GM19351 (cell line): Measurements from ENCODE around the gene HOXD11.

Experiments used
- ATAC-seq: cut with Tn5 transposase; IDR thresholded peaks from one replicate; pipeline ENCODE4 v1.9.1; 2021; ENCODE audit warnings: mild to moderate bottlenecking, moderate library complexity; ENCODE audit not compliant: unreplicated experiment

The HOXD11 gene

DNA sequence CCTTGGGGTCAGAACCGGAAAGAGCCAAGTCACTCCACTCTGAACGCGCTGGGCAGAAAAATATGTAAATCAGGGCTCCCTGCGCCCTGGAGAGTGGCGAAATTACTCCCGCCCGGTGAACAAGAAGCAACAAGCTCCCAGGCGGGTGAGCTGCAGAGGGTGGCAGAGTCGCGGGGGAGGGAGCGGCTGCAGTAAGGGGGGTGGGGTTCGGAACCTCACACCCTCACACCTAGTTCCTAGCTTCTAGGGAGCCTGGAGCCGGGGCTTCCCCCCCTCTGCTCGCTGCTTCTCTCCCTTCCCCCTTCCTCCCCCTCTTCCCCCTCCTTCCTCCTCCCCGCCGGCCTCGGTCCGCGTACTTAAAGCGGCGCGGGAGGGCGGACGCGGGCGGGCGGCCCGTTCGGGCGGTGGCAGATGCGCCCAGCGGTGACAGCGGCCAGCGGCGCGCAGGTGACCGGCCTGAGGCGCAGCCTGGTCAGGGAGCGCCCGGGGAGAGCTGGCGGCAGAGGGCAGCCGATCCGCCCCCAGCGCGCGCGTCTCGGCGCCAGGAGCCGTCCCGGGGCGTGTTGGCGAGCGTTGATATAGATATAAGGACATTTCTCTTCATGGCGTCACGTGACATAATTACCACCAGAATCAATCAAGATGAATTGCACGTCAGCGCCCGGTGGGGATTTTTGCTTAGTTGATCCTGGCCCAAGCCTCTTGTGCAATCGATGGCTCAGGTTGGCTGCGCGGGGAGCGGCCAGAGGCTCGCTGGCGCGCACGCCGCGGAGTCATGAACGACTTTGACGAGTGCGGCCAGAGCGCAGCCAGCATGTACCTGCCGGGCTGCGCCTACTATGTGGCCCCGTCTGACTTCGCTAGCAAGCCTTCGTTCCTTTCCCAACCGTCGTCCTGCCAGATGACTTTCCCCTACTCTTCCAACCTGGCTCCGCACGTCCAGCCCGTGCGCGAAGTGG lies at the start of gene HOXD11:
HOXD11 (plus strand) TSS at position 700 of the 959 bp plus-strand sequence; CDS start at position 776, 76 bp downstream.
- no peak for ATAC-seq

DNA sequence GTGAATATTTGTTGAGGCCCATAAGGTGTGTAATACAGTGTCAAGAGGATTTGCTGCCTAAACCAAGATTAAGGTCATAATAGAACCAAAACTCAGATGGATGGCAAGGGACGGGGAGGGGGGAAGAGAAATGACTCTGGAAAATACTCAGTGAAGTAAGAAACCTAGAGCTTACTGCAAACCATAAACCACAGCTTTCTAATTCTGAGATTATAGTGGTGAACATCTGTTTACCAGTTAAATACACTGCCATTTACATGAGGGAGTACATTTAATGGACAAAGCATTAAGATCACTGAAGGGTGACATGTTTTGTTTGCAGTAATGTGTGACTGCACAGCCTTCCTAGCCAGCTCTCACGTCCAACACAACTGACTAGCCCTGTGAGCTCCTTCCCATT lies 43.1 kb upstream of the HOXD11 start:
- no peak for ATAC-seq

DNA sequence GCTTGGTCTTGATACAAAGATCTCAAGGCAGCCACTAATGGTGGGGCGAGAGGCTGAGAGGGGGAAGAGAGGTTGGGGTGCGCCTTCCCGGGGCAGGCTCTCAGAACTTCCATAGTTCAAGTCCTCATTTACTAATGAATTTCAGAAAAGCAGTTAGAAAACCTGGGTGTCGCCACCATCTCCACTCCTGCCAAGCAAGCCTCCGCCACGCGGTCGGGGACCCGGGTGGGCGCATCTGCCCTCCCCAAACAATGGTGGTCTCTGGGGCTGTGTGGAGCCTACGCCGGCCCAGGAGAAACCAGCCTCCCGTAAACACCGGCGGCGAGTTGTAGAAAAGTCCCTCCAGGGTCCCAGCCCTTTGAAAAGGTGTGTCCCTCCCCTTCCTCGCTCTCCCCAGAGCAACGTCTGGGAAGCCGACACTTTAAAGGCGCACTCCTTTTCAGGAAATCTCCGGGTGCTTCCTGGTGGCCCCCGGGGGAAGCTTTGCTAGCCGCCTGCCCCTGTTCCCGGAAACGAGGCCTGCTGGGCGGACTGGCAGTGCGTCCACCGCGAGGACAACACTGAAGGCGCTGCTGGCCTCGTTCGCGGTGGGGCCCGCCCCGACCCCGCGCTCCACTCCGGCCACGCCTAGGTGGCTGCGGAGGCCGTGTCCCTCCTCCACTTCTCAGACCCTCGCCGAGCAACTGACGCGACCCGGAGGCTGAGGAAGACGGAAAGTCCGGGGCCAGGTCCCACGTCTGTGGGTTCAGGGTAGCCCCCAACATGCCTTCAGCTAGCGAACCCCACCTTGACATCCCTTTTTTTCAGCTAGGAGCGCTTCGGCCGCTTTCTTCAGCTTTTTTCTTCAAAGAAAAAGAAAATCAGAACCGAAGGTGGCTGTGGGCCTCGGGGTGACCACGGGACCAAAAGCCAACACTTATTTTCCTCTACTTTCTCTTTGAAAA lies 40.2 kb upstream of the HOXD11 start:
- ATAC-seq = no peak

DNA sequence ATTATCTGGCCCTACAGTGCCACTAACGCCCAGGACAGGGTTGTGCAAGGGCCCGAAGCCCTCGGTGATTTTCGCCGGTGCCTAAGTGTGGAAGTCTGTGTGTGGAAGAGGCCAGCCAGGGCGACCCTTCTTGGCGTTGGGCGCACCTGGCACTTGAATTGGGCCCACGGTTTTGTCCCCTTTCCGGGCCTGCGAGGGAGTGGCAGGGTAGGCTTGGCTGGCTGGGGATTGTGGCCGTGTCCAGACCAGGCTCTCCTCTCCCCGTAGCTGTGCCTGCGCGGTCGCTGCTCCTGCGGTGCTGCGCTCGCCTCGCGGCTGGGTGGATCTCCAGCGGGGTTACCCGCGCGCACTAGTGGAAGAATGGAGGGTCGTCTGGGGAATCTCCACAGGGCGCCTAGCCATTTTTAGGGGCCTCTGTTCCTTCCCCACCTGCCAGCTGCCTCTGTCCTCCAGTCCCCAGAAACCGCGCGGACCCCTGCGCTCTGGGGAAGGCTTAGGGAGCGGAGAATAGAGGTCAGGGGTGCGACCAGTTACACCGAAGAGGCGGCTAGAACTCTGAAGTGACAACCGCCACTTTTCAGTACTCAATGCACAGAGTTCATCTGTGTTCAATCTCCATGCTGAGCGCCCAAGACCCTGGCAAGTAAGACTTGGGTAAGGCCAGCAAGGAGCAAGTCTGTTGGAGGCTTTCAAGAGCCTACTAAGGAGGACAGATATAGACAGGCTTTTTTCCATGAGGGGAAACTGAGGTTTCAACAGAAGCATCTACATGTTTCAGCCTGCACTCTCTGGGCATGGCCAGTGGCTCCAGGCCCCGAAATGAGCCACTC lies 39.3 kb upstream of the HOXD11 start:
- no peak for ATAC-seq

DNA sequence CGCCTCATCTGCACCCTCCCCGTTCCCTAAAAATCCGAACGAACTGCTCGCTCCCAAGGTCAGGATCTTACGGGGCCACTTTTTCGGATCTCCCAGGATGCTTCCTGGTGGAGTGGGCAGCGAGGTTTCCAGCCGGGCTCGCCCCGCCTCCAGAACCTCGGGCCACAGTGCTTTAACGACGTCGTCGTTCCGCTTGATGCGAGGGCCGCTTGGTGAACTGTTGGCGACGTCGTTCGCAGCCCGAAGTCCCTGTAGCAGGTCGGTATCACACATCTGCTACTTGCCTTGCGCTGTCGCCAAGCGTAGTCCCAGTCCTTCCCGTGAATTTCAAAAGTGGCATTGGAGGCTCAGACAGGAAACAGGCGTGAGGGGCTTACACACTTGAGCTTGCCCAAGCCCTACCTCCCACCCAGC lies 38.7 kb upstream of the HOXD11 start:
- no peak for ATAC-seq

DNA sequence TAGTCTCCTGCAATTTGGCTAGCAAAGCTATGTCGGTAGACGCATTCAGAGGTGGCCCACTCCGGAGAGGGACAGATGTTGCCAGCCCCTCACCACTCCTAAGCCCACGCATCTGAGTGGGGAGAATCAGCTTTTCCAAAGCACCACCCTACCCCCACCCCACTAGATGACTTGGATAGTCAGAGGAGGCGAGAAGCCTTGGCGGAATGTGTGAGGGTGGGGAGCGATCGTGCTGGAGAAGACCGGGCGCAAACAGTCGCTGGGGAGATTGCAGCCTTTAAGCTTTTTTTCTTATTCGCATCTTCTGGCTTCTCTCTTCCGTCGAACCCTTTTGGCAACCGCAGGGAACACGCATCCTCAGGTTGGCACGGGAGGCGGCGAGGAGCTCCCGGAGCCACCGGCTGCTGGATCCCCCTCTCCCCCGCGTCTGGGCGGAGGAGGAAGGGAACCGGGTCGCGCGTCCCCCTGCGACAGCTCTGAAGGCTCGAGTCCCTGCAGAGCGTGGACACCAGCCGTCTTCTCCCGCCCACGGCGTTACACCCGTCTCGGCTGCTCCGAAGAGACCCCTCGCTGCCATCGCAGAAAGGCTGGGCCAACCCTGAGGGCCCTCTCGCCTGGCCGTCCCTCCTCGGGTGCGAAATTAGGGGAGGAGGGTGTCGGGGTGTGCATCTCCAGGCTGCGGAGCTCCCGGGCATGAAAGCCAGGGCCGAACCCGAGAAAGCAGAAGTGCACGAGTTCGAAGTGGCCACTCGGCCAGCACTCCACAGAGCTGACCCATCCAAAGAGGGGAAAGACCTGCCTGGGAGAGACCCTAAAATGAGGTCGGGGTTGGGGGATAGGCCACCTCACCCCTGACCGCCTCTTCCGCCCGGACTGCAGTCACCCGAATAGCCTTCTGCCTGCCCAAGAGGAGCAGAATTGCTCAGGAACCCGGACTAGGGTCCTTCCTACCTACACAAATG lies 35.5 kb upstream of the HOXD11 start:
- no peak for ATAC-seq

DNA sequence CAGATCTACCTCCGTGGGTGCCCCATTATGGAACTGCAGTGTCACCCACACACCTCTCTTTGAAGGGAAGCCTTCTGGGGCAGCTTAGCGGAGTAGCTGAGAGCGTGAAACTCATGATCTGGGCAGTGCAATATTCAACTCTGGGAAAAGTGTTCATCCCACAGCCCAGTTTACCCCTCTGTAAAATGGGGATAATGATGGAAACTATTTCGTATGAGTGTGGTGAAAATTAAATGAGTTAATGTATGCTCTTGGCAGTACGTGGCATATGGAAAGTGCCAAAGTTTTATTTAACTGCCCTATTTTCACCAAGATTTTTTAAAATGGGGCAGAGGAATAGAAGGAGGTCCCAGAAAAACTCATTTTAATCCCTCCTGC lies 34.8 kb upstream of the HOXD11 start:
- no peak for ATAC-seq

DNA sequence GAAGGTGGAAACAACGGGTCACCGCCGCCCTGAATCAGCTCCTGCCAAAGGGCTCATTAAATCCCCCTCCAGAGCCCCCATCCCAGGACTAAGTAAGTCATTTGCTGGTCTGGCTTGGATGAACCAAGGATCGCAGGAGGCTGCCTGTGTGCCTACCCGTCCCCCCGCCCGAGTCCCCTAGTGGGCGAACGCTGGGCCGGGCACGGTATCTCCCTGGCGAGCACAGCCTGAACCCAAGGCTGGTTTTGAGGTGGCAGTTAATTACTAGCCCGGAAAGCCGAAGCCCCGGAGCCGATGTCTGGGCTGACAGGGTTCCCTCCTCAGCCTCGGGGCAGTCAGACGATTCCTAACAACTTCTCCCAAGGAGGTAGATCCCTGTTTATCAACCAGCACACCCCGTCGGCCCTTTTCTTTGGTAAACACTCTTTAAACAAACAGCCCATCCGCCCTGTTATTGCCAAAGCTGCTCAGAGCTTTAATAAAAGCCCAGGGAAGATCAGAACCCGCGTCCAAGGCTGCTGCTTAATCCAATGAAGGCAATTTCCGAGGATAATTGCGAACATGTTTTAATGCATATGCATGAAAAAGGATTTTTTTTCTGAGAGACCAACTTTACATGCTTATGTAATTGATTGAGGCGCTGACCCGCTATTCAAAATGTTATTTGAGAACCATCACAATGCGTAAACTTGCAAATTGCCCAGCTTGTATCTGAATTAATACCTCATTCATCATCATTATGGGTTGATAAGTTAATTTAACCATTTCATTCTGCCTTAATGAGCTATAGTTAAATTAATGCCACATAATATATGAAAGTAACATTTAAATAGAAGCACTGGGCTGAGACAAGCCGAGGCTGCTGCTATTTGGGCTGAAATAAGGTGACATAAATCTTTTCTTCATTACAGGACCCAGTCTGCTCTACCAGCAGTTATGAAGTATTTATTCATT lies 33.9 kb upstream of the HOXD11 start:
- no peak for ATAC-seq

DNA sequence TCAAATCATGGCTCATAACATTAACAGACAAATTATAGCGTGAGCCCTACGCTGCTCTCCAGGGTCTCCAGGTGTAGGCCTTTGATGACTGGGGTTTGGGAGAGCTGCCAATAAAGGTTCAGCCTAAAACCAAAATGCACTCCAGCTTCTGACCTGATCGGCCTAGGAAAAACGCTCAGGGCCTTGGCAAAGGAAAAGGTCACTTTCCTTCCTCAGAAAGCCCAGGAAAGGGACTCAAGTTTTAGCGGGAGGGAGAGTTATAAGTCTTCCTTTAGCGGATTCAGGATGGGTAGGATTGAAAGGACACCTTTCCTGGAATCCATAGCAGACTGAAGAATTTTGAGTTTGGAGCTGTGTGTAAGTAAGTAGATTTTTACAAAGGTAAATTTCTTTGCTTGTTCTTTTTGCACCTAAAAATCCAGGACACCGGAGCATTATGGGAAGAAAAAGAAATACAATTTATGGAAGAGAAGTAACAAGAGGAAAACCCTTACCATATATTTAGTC lies 32.1 kb upstream of the HOXD11 start:
- no peak for ATAC-seq

DNA sequence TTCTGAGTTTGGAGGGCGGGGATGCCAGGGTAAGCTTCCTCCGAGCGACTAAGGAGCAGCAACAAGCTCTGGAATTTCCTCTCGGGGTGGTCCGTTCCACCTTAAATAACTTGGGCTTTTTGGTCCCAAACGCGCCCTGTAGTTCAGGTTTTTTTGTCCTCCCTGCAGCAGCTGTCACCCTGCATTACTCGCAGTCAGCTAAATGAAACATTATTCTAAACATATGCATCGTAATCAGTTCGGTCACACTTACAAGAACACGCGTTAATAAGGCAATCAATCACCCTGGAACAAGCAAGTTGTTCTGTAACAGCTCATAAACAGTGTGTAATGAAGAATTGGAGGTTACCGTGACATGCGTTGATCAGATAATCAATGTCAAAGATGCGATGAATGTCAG lies 31.6 kb upstream of the HOXD11 start:
- no peak for ATAC-seq

DNA sequence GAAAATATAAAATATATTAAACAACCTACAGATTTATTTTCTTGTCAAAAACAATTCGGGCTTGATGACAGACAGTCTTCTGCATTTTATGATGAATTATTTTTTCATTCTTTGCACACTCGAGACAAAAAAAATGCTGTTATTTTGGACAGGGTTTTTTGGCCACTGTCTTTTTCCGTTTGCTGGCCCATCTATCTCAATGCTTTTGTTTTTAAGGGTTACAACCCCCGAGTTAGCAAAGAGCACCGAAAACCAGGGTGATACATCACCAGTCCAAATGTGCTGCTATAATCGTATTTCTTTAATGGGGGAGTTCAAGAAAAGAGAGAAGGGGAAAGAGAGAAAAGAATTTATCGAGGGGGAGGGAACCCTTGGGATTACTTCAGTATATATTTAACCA lies 31.0 kb upstream of the HOXD11 start:
- ATAC-seq = no peak

DNA sequence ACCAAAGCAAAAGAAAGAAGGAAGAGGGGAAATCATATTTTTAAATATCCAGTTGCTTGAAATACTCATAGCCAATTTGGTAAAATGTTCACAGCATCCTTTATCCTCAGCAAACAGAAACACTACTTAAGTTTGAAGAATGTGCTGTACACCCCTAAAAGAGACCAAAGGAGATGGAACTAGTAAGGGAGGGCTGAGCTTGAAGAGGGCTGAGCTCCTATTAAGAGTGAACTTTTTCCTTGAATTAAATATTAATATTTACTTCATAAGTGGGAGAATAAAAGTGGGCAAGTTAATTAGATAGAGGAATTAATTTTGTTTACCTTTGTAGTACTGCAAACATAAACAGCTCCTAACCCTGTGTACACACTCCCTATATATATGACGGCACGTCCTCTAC lies 30.3 kb upstream of the HOXD11 start:
- no peak for ATAC-seq

DNA sequence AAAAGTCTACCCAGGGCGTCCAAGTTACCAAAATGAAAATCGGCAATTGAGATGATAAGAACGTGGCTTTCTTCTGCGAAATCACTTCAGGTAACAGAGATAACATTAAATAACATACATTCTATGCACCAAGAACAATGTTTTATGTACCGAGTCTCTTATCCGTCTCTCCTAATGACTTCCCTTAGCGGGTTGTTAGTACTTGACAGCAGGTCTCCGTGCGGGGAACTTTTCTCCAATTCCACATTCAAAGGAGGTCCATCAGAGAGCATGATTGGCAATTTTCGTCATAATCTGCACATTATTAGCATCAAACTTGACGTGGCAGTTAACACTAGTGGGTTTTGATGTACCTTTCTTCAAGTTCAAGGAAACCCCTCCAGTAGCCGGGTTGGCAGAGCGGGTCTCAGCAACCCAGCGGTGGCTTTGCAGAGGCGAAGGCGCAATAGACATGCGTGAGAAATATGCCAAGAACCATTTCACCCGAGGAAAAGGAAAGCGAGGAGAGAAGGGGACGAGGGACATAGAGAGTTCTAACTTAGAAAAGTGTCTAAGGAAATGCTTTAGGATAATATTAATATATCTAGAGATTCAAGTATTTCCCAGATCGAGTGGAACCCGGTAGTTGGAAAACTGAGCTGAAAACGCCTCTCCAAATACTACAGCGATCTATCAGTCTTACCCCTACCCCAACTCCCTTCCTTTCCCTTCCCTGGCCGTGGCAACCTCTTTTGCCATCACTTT lies 28.4 kb upstream of the HOXD11 start:
- ATAC-seq = no peak

DNA sequence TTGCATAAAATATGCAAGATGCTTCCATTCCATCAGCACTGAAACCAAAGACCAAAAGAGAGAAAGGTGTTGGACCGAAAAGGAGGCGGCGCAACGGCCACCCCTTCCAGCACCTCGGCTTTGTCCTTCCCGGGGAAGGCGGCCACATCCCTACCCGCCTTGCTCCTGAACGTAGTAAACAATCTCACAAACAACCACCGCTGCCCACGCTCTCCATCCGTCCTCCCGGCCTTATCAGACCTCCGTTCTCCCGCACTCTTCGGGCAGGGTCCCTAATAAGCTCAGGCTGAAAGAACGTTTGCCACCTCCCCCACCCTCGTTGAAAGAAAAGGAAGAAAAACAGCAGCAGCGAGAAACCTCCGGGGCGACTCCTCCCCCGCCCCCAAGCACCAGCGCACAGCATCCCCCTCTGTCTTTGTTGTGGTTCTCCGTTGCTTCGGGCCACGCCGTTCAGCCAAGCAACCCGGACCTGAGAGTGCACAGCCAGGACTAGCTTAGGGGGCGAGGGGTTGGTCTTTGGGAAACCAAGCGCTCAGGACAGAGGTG lies 27.7 kb upstream of the HOXD11 start:
- ATAC-seq = no peak

DNA sequence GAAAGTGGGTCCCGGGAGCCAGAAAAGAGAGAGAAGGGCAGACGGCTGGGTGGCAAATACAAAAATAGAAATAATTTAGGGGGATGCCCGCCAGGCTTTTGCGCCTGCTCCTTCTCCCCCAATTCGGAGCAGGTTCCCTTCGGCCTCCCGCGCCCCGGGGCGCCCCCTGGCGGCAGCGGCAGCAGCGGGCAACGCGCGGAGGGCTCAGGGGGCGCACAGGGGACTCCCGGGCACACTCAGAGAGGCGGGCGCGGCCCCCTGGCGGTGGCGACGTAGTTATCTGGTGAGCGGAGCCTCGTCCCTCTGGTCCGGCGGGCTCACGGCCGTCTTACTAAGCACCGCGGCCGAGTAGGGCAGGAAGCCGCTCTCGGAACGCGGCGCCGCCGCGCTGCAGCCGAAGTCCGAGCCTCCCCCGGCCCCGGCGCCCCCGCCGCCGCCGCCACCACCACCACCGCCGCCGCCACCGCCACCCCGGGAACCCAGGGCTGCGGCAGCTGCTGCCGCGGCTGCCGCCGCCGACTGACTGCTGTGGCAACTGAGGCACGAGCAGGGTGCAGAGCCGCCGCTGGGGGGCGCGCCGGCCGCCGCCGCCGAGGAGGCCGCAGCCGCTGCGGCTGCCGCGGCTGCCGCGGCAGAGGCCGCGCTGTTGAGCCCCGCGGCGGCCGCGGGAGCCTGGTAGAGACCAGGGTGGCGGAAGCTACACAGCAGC lies 27.1 kb upstream of the HOXD11 start:
- peak; percentile 68 for ATAC-seq

DNA sequence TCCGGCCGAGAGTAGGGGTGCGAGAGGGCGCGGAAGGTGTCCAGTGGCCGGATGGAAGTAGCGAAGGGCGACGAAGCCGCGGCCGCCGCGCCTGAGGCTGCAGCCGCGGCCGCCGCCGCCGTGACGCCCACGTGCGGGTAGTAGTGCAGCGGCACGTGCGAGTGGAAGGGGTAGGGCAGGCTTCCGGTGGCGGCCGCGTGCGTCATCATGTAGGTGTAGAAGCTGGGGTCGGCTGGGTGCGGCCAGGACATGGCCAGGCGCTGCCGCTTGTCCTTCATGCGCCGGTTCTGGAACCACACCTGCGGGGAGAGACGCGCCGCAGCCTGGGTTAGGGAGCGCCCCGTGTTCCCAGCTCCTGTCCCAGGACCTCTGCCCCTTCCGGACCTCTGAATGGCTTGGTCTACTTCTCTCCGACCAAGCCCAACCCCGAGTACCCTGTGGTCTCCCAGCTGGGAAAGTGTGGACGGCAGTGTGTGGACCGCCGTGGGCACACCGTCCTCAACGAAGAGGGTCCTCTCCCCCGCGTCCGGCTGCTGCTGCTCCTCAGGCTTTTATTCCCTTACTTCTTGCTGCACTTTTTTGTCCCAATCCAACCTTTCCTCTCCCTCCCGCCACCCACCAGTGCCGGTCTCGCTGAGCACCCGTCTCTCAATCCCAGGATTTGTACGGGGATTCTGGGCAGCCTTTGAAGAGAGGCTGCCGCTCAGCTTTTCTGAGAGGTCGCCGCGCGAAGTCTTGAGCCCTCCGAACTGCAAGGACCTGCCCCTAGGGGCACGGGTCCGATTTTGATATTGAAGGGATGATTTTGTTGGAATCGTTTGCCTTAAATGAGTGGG lies 26.3 kb upstream of the HOXD11 start:
- ATAC-seq = no peak
